ENCODE results near the gene SLC19A3. TPM values are rescaled to one million over a fixed set of nuclear protein-coding genes. Genes with fewer than 3 reads are reported as not detected.

SLC19A3 gene
- total RNA-seq, 1 experiment from 2014 or later, result 4.4 TPM

DNA sequence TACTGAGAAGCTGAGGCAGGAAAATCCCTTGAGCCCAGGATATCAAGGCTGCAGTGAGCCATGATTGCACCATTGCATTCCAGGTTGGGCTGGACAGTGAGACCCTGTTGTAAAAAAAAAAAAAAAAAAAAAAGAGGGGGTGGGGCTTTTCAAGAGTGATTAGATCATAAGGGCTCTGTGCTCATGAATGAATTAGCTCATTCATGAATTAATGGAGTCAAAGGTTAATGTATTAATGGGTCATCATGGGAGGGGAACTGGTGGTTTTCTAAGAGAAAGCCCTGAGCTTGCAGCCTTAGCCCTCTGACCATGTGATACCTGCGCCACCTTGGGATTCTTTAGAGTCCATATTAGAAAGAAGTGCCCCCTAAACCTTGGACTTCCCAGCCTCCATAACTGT, 4.5 kb downstream of the SLC19A3 start:
- ChIA-PET CTCF (no interaction called here), POLR2A (ENCODE audit: low non-redundant PET) (no interaction called here)
- BruUV-seq (replicated peaks), result no TSS peak
- H3K27ac ChIP-seq (ENCODE audit: low read depth, low read length, poor library complexity, severe bottlenecking), result no peak overlapping the region
- H3K4me3 ChIP-seq (ENCODE audit: low read depth, low read length, poor library complexity, severe bottlenecking), result no peak overlapping the region
- no peak for DNase-seq (ENCODE audit: low spot score)
- no peaks in the 10 kb centered on the region for H3K4me1 ChIP-seq (ENCODE audit: insufficient read depth, low read length, poor library complexity, severe bottlenecking)
- TF ChIP-seq, protein P1, sequence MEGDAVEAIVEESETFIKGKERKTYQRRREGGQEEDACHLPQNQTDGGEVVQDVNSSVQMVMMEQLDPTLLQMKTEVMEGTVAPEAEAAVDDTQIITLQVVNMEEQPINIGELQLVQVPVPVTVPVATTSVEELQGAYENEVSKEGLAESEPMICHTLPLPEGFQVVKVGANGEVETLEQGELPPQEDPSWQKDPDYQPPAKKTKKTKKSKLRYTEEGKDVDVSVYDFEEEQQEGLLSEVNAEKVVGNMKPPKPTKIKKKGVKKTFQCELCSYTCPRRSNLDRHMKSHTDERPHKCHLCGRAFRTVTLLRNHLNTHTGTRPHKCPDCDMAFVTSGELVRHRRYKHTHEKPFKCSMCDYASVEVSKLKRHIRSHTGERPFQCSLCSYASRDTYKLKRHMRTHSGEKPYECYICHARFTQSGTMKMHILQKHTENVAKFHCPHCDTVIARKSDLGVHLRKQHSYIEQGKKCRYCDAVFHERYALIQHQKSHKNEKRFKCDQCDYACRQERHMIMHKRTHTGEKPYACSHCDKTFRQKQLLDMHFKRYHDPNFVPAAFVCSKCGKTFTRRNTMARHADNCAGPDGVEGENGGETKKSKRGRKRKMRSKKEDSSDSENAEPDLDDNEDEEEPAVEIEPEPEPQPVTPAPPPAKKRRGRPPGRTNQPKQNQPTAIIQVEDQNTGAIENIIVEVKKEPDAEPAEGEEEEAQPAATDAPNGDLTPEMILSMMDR (conservative IDR thresholded peaks at IDR 0.05; ENCODE audit: low read depth, low read length), result no peak
- TF ChIP-seq EZH2 (IDR thresholded peaks at IDR 0.05; ENCODE audit: borderline replicate concordance, low read depth, low read length, poor library complexity, severe bottlenecking), result no peak
- no peaks in the 10 kb centered on the region for H3K27me3 ChIP-seq (replicated peaks; ENCODE audit: insufficient read depth, low read depth, low read length, poor library complexity)
- no peaks in the 10 kb centered on the region for H3K36me3 ChIP-seq (ENCODE audit: insufficient read depth, low read length, poor library complexity, severe bottlenecking)
- no peaks in the 10 kb centered on the region for H3K9me3 ChIP-seq (ENCODE audit: low read depth, low read length, poor library complexity, severe bottlenecking)
- intact Hi-C loops (cut with micrococcal nuclease; ENCODE audit: unreplicated experiment), result no loop called here

DNA sequence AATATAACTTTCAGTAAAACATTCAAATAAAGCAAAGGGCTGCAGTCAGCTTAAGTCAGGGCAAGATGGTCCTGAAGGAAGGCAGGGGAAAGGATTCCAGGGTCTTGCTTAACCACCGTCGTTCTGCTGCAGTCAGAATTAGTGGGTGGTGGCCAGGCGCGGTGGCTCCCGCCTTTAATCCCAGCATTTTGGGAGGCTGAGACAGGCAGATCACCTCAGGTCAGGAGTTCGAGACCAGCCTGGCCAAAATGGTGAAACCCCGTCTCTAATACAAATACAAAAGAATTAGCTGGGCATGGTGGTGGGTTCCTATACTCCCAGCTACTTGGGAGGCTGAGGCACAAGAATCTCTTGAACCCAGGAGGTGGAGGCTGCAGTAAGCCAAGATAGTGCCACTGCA, 6.8 kb downstream of the SLC19A3 start:
- Histone ChIP-seq H3K36me3 (ENCODE audit: insufficient read depth, low read length, poor library complexity, severe bottlenecking) (no peaks in the 10 kb centered on the region), H3K27ac (ENCODE audit: low read depth, low read length, poor library complexity, severe bottlenecking) (no peak overlapping the region), H3K27me3 (replicated peaks; ENCODE audit: insufficient read depth, low read depth, low read length, poor library complexity) (no peaks in the 10 kb centered on the region), H3K9me3 (ENCODE audit: low read depth, low read length, poor library complexity, severe bottlenecking) (no peaks in the 10 kb centered on the region), H3K4me3 (ENCODE audit: low read depth, low read length, poor library complexity, severe bottlenecking) (no peak overlapping the region), H3K4me1 (ENCODE audit: insufficient read depth, low read length, poor library complexity, severe bottlenecking) (no peaks in the 10 kb centered on the region)
- no TSS peak for BruUV-seq (replicated peaks)
- ChIA-PET CTCF (interaction anchor here (0.6 kb wide), 1 partner anchor 53 kb away, joined by 4 read pairs; no protein-coding TSS in a partner anchor), POLR2A (ENCODE audit: low non-redundant PET) (no interaction called here)
- intact Hi-C loops (cut with micrococcal nuclease; ENCODE audit: unreplicated experiment), result no loop called here
- no peak for TF ChIP-seq EZH2 (IDR thresholded peaks at IDR 0.05; ENCODE audit: borderline replicate concordance, low read depth, low read length, poor library complexity, severe bottlenecking)
- TF ChIP-seq, protein P1 (conservative IDR thresholded peaks at IDR 0.05; ENCODE audit: low read depth, low read length), result no peak
- no peak for DNase-seq (ENCODE audit: low spot score)

DNA sequence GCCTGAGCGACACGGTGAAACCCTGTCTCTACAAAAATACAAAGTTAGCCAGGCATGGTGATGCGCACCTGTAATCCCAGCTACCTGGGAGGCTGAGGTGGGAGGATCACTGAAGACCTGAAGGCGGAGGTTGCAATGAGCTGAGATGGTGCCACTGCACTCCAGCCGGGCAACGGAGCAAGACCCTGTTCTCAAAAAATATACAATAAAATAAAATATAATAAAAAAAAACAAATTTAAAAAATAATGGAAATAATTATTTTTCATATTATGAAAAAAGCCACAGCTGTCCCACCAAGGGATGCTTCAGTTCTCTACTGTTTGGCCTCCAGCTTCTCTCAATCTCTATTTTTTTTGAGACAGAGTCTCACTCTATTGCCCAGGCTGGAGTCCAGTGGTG, 10.4 kb downstream of the SLC19A3 start:
- ChIA-PET POLR2A (ENCODE audit: low non-redundant PET) (no interaction called here), CTCF (no interaction called here)
- H3K27me3 ChIP-seq (replicated peaks; ENCODE audit: insufficient read depth, low read depth, low read length, poor library complexity), result no peaks in the 10 kb centered on the region
- H3K4me3 ChIP-seq (ENCODE audit: low read depth, low read length, poor library complexity, severe bottlenecking), result no peak overlapping the region
- H3K27ac ChIP-seq (ENCODE audit: low read depth, low read length, poor library complexity, severe bottlenecking), result no peak overlapping the region
- DNase-seq (ENCODE audit: low spot score), result no peak
- H3K36me3 ChIP-seq (ENCODE audit: insufficient read depth, low read length, poor library complexity, severe bottlenecking), result no peaks in the 10 kb centered on the region
- no TSS peak for BruUV-seq (replicated peaks)
- no peaks in the 10 kb centered on the region for H3K4me1 ChIP-seq (ENCODE audit: insufficient read depth, low read length, poor library complexity, severe bottlenecking)
- no peak for TF ChIP-seq EZH2 (IDR thresholded peaks at IDR 0.05; ENCODE audit: borderline replicate concordance, low read depth, low read length, poor library complexity, severe bottlenecking)
- TF ChIP-seq, protein P1 (conservative IDR thresholded peaks at IDR 0.05; ENCODE audit: low read depth, low read length), result no peak
- H3K9me3 ChIP-seq (ENCODE audit: low read depth, low read length, poor library complexity, severe bottlenecking), result no peaks in the 10 kb centered on the region
- intact Hi-C loops (cut with micrococcal nuclease; ENCODE audit: unreplicated experiment), result no loop called here

Measured in A673 (cell line).